H9 (cell line): ENCODE results near the gene KY. TPM values are rescaled to one million over a fixed set of nuclear protein-coding genes. Genes with fewer than 3 reads are reported as not detected.

Source experiments
- DNase-seq: peaks from one replicate; pipeline ENCODE4 v3.0.0-alpha.2; 2017
- H2AFZ ChIP-seq: one replicate; pipeline ENCODE4 v1.6.1; 2013; ENCODE audit warnings: mild to moderate bottlenecking, low read length, control low read depth, moderate library complexity
- H2AK5ac ChIP-seq: 2 replicates; pipeline ENCODE4 v1.6.1; 2013; ENCODE audit warnings: low read length, control low read depth, mixed read lengths; ENCODE audit not compliant: insufficient read length
- H2BK120ac ChIP-seq: one replicate; pipeline ENCODE4 v1.6.1; 2013; ENCODE audit warnings: low read depth, mild to moderate bottlenecking, low read length, control low read depth, inconsistent platforms; ENCODE audit not compliant: poor library complexity, severe bottlenecking
- H2BK12ac ChIP-seq: 2 replicates; pipeline ENCODE4 v1.6.1; 2013; ENCODE audit warnings: low read length, control low read depth, mixed read lengths, low read depth; ENCODE audit not compliant: insufficient read length
- H2BK15ac ChIP-seq: 2 replicates; pipeline ENCODE4 v1.6.1; 2013; ENCODE audit warnings: low read depth, low read length, control low read depth
- H2BK20ac ChIP-seq: one replicate; pipeline ENCODE4 v1.6.1; 2013; ENCODE audit warnings: low read depth, mild to moderate bottlenecking, low read length, control low read depth, inconsistent platforms; ENCODE audit not compliant: poor library complexity, severe bottlenecking
- H2BK5ac ChIP-seq: 2 replicates; pipeline ENCODE4 v1.6.1; 2013; ENCODE audit warnings: low read length, control low read depth, mixed read lengths; ENCODE audit not compliant: insufficient read length
- H3K14ac ChIP-seq: 2 replicates; pipeline ENCODE4 v1.6.1; 2013; ENCODE audit warnings: low read length, control low read depth; ENCODE audit not compliant: insufficient read depth
- H3K18ac ChIP-seq: 2 replicates; pipeline ENCODE4 v1.6.1; 2013; ENCODE audit warnings: low read depth, mild to moderate bottlenecking, mixed read lengths, low read length, control low read depth; ENCODE audit not compliant: insufficient read length
- H3K23ac ChIP-seq: 2 replicates; pipeline ENCODE4 v1.6.1; 2013; ENCODE audit warnings: low read length, control low read depth, mixed read lengths, low read depth; ENCODE audit not compliant: insufficient read length
- H3K23me2 ChIP-seq: 2 replicates; pipeline ENCODE4 v1.6.1; 2013; ENCODE audit warnings: low read depth, mild to moderate bottlenecking, mixed read lengths, low read length, control low read depth; ENCODE audit not compliant: insufficient read length, poor library complexity, severe bottlenecking
- H3K27ac ChIP-seq: 2 replicates; pipeline ENCODE4 v1.5.1; 2013; ENCODE audit warnings: low read length, control low read depth, mixed read lengths, low read depth; ENCODE audit not compliant: insufficient read length
- H3K27me3 ChIP-seq: 2 replicates; pipeline ENCODE4 v1.6.1; 2013; ENCODE audit warnings: low read length, control low read depth, inconsistent platforms; ENCODE audit not compliant: insufficient read depth
- H3K4ac ChIP-seq: 2 replicates; pipeline ENCODE4 v1.6.1; 2013; ENCODE audit warnings: low read depth, mild to moderate bottlenecking, control low read depth, inconsistent platforms, low read length, moderate library complexity
- H3K4me1 ChIP-seq: 2 replicates; pipeline ENCODE4 v1.6.1; 2013; ENCODE audit warnings: low read length, control low read depth, inconsistent platforms; ENCODE audit not compliant: insufficient read depth
- H3K4me2 ChIP-seq: 2 replicates; pipeline ENCODE4 v1.6.1; 2013; ENCODE audit warnings: low read length, control low read depth, mixed read lengths; ENCODE audit not compliant: insufficient read length, insufficient read depth
- H3K56ac ChIP-seq: 2 replicates; pipeline ENCODE4 v1.6.1; 2013; ENCODE audit warnings: low read depth, mild to moderate bottlenecking, mixed read lengths, low read length, control low read depth; ENCODE audit not compliant: insufficient read length
- H3K79me1 ChIP-seq: 2 replicates; pipeline ENCODE4 v1.6.1; 2013; ENCODE audit warnings: low read depth, mild to moderate bottlenecking, moderate library complexity, low read length, control low read depth, inconsistent platforms; ENCODE audit not compliant: insufficient read depth, poor library complexity, severe bottlenecking
- H3K79me2 ChIP-seq: 2 replicates; pipeline ENCODE4 v1.6.1; 2013; ENCODE audit warnings: low read length, control low read depth, inconsistent platforms; ENCODE audit not compliant: insufficient read depth
- H3K9ac ChIP-seq: 2 replicates; pipeline ENCODE4 v1.6.1; 2013; ENCODE audit warnings: low read length, control low read depth, mixed read lengths; ENCODE audit not compliant: insufficient read length; ENCODE audit errors: extremely low read depth
- H3K9me3 ChIP-seq: one replicate; pipeline ENCODE4 v1.6.1; 2013; ENCODE audit warnings: low read depth, low read length, inconsistent platforms; ENCODE audit not compliant: control insufficient read depth
- H3T11ph ChIP-seq: one replicate; pipeline ENCODE4 v1.6.1; 2013; ENCODE audit warnings: mild to moderate bottlenecking, low read length, control low read depth, inconsistent platforms
- H4K20me1 ChIP-seq: one replicate; pipeline ENCODE4 v1.6.1; 2013; ENCODE audit not compliant: control insufficient read depth, insufficient read length, insufficient read depth
- H4K5ac ChIP-seq: 2 replicates; pipeline ENCODE4 v1.6.1; 2013; ENCODE audit warnings: low read depth, mild to moderate bottlenecking, mixed read lengths, low read length, control low read depth; ENCODE audit not compliant: insufficient read length
- H4K8ac ChIP-seq: replicated peaks from 2 replicates; pipeline ENCODE4 v1.6.1; 2013; ENCODE audit warnings: low read length, control low read depth, mixed read lengths, low read depth; ENCODE audit not compliant: insufficient read length
- H4K91ac ChIP-seq: 2 replicates; pipeline ENCODE4 v1.6.1; 2013; ENCODE audit warnings: low read depth, mild to moderate bottlenecking, moderate library complexity, mixed read lengths, low read length, control low read depth; ENCODE audit not compliant: insufficient read length
- H3K27ac Mint-ChIP-seq, 3 experiments: 2 replicates in 2 of 3; 3 replicates in 1 of 3; pipeline ENCODE4 v1.8.0; 2020 to 2021; ENCODE audit warnings: mixed read lengths in 3 of 3, mild to moderate bottlenecking in 1 of 3, moderate library complexity in 1 of 3
- H3K27me3 Mint-ChIP-seq: 2 replicates; pipeline ENCODE4 v1.8.0; 2021; ENCODE audit warnings: low read depth, mild to moderate bottlenecking, moderate library complexity, mixed read lengths
- H3K36me3 Mint-ChIP-seq, 3 experiments: 2 replicates in 2 of 3; 3 replicates in 1 of 3; pipeline ENCODE4 v1.8.0; 2020 to 2021; ENCODE audit warnings: low read depth in 3 of 3, mixed read lengths in 3 of 3; ENCODE audit not compliant: insufficient read depth in 1 of 3
- H3K4me1 Mint-ChIP-seq, 2 experiments: 2 replicates each; pipeline ENCODE4 v1.8.0; 2020; ENCODE audit warnings: mixed read lengths in 2 of 2
- H3K4me3 Mint-ChIP-seq, 2 experiments: 2 replicates in 1 of 2; 3 replicates in 1 of 2; pipeline ENCODE4 v1.8.0; 2020 to 2021; ENCODE audit warnings: mild to moderate bottlenecking in 2 of 2, mixed read lengths in 2 of 2, moderate library complexity in 1 of 2
- H3K9me3 Mint-ChIP-seq, 2 experiments: 2 replicates in 1 of 2; 3 replicates in 1 of 2; pipeline ENCODE4 v1.8.0; 2020; ENCODE audit warnings: mild to moderate bottlenecking in 2 of 2, mixed read lengths in 2 of 2, moderate library complexity in 1 of 2
- CTCF ChIP-seq: fragments of 200-600 bp; sonication (generic); conservative IDR thresholded peaks from 3 replicates; pipeline ENCODE4 v1.8.0; 2021; ENCODE audit warnings: antibody characterized with exemption, mild to moderate bottlenecking
- WGBS: extraction: QIAGEN DNeasy Blood & Tissue Kit; methylation state at CpG from one replicate; pipeline ENCODE4 v1.1.7; 2013; ENCODE audit warnings: missing lambda C conversion rate, low lambda C conversion rate, mixed read lengths; ENCODE audit not compliant: insufficient read length; ENCODE audit errors: extremely low coverage; 5-methylcytosine and 5-hydroxymethylcytosine counted together
- total RNA-seq: library from RNA; stranded (reverse); gene quantifications from 2 replicates; pipeline ENCODE4 v1.2.1, GENCODE V29; 2021

KY gene
- total RNA-seq, 1 experiment from 2014 or later = not detected

GRCh38 chr3:134615743-134616142, 35.1 kb downstream of the KY start:
- Mint-ChIP-seq H3K4me1 (peaks cover 7 to 15% of the 10 kb centered on the region in 2 experiments; a peak in 2 of 4 replicates), H3K36me3 (no peaks in the 10 kb centered on the region), H3K27me3 (peaks cover 5% of the 10 kb centered on the region), H3K9me3 (no peaks in the 10 kb centered on the region), H3K27ac (no peak overlapping the region), H3K4me3 (no peak overlapping the region)
- Histone ChIP-seq H3K27ac (no peak overlapping the region), H3K4me1 (no peaks in the 10 kb centered on the region; the same call in 1 of the 2 replicates), H2BK20ac (no peak overlapping the region), H3T11ph (no peak overlapping the region), H3K4me2 (no peak overlapping the region), H4K91ac (no peak overlapping the region), H3K79me2 (no peaks in the 10 kb centered on the region), H3K18ac (no peak overlapping the region), H2AFZ (no peak overlapping the region), H3K9ac (no peak overlapping the region), H3K23ac (no peak overlapping the region), H2BK15ac (no peak overlapping the region), H2AK5ac (no peak overlapping the region), H4K8ac (no peak overlapping the region), H3K79me1 (no peaks in the 10 kb centered on the region), H4K5ac (no peak overlapping the region), H2BK12ac (no peak overlapping the region), H3K4ac (no peak overlapping the region), H3K9me3 (no peaks in the 10 kb centered on the region), H3K14ac (no peak overlapping the region), H4K20me1 (no peaks in the 10 kb centered on the region), H3K27me3 (no peaks in the 10 kb centered on the region), H2BK120ac (no peak overlapping the region), H3K56ac (no peak overlapping the region), H2BK5ac (no peak overlapping the region), H3K23me2 (no peaks in the 10 kb centered on the region)
- DNase-seq = no peak
- no CpG with 5 or more reads among the region's 5 CpGs for WGBS
- no peak for TF ChIP-seq CTCF
